ENCODE measurements around the gene PTGES. TPM values are rescaled to one million over a fixed set of nuclear protein-coding genes. Genes with fewer than 3 reads are reported as not detected.
"Not testable (repeated sequence)": the region's sequence is repeated elsewhere in the genome, so short reads cannot be mapped to it uniquely, and the experiment has no call there.

PTGES gene
- total RNA-seq, 1 experiment from 2014 or later: 4.0 TPM

DNA sequence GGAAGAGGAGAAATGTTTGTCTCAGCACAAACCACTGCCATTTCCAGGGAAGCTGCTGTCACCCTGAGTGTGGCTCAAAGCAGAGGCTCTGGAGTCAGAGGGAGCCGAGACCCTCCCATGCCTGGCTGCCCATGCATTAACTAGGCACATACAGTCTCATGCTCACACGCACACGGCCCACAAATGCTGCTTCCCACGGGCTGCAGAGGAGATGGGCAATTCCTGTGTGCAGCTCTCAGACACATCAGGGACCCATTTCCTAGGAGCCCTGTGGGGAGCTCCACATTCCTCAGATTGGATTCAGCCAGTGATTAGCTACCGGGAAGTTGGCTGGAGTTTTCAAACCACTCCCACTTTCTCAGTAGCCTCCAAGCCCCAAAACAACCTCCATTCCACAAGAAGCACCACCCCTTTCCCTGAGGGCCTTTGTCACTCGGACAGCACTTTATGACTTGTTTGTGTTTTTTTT is 9.1 kb upstream of the PTGES start:
- H3K9me3 ChIP-seq: no peaks in the 10 kb centered on the region
- H3K4me1 Mint-ChIP-seq (ENCODE audit: low read depth, unreplicated experiment): peaks cover 19% of the 10 kb centered on the region
- H3K27me3 Mint-ChIP-seq (ENCODE audit: insufficient read depth, unreplicated experiment): no peaks in the 10 kb centered on the region
- peaks cover 21% of the 10 kb centered on the region for H3K4me1 ChIP-seq
- TF ChIP-seq, protein P1, sequence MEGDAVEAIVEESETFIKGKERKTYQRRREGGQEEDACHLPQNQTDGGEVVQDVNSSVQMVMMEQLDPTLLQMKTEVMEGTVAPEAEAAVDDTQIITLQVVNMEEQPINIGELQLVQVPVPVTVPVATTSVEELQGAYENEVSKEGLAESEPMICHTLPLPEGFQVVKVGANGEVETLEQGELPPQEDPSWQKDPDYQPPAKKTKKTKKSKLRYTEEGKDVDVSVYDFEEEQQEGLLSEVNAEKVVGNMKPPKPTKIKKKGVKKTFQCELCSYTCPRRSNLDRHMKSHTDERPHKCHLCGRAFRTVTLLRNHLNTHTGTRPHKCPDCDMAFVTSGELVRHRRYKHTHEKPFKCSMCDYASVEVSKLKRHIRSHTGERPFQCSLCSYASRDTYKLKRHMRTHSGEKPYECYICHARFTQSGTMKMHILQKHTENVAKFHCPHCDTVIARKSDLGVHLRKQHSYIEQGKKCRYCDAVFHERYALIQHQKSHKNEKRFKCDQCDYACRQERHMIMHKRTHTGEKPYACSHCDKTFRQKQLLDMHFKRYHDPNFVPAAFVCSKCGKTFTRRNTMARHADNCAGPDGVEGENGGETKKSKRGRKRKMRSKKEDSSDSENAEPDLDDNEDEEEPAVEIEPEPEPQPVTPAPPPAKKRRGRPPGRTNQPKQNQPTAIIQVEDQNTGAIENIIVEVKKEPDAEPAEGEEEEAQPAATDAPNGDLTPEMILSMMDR (IDR thresholded peaks at IDR 0.05; ENCODE audit: insufficient read depth in 1 of 2, low read depth in 1 of 2, low read length in 1 of 2, severe bottlenecking in 1 of 2, unreplicated experiment in 1 of 2): no peak
- no peak overlapping the region for H3K4me3 Mint-ChIP-seq (ENCODE audit: unreplicated experiment)
- H3K27ac Mint-ChIP-seq (ENCODE audit: unreplicated experiment): peak overlapping the region; percentile 28
- DNase-seq: peak in 1 of 2 experiments; percentile 66
- BruUV-seq (replicated peaks): no TSS peak
- ChIA-PET POLR2A (no interaction called here), CTCF (interaction anchor here (0.5 kb wide), 1 partner anchor 37 kb away, joined by 6 read pairs; no protein-coding TSS in a partner anchor)
- intact Hi-C loops (cut with micrococcal nuclease; ENCODE audit: unreplicated experiment): no loop called here
- H3K4me3 ChIP-seq (ENCODE audit: low read depth, low read length): no peak overlapping the region
- H3K9me3 Mint-ChIP-seq (ENCODE audit: unreplicated experiment): no peaks in the 10 kb centered on the region
- no peaks in the 10 kb centered on the region for H3K27me3 ChIP-seq (replicated peaks; ENCODE audit: control insufficient read depth, insufficient read depth, low read length)
- no peaks in the 10 kb centered on the region for H3K36me3 ChIP-seq (ENCODE audit: control insufficient read depth, insufficient read depth, low read length)
- peaks cover 15% of the 10 kb centered on the region for H3K36me3 Mint-ChIP-seq (ENCODE audit: insufficient read depth, unreplicated experiment)

GRCh38 chr9:129761293-129761900 is 8.6 kb upstream of the PTGES start:
- no peak overlapping the region for H3K4me3 Mint-ChIP-seq (ENCODE audit: unreplicated experiment)
- intact Hi-C loops (cut with micrococcal nuclease; ENCODE audit: unreplicated experiment): no loop called here
- H3K36me3 Mint-ChIP-seq (ENCODE audit: insufficient read depth, unreplicated experiment): peaks cover 15% of the 10 kb centered on the region
- ChIA-PET CTCF (interaction anchor here (0.5 kb wide), 1 partner anchor 37 kb away, joined by 6 read pairs; no protein-coding TSS in a partner anchor), POLR2A (no interaction called here)
- Histone ChIP-seq H3K9me3 (no peaks in the 10 kb centered on the region), H3K4me3 (ENCODE audit: low read depth, low read length) (no peak overlapping the region), H3K4me1 (peaks cover 21% of the 10 kb centered on the region), H3K36me3 (ENCODE audit: control insufficient read depth, insufficient read depth, low read length) (no peaks in the 10 kb centered on the region), H3K27me3 (replicated peaks; ENCODE audit: control insufficient read depth, insufficient read depth, low read length) (no peaks in the 10 kb centered on the region)
- no TSS peak for BruUV-seq (replicated peaks)
- peaks cover 19% of the 10 kb centered on the region for H3K4me1 Mint-ChIP-seq (ENCODE audit: low read depth, unreplicated experiment)
- H3K27ac Mint-ChIP-seq (ENCODE audit: unreplicated experiment): no peak overlapping the region
- no peak for DNase-seq
- no peaks in the 10 kb centered on the region for H3K9me3 Mint-ChIP-seq (ENCODE audit: unreplicated experiment)
- TF ChIP-seq, protein P1 (IDR thresholded peaks at IDR 0.05; ENCODE audit: insufficient read depth in 1 of 2, low read depth in 1 of 2, low read length in 1 of 2, severe bottlenecking in 1 of 2, unreplicated experiment in 1 of 2): no peak
- no peaks in the 10 kb centered on the region for H3K27me3 Mint-ChIP-seq (ENCODE audit: insufficient read depth, unreplicated experiment)

- H3K4me1 Mint-ChIP-seq (ENCODE audit: low read depth, unreplicated experiment): peaks cover 19% of the 10 kb centered on the region
- H3K27me3 ChIP-seq (replicated peaks; ENCODE audit: control insufficient read depth, insufficient read depth, low read length): not testable (repeated sequence)
Observed at GRCh38 chr9:129760784-129761183, 7.9 kb upstream of the PTGES start.

More at GRCh38 chr9:129760784-129761183, 7.9 kb upstream of the PTGES start:
- CTCF ChIA-PET; H3K4me3 Mint-ChIP-seq (ENCODE audit: unreplicated experiment); H3K36me3 ChIP-seq (ENCODE audit: control insufficient read depth, insufficient read depth, low read length); BruUV-seq (replicated peaks); POLR2A ChIA-PET; H3K27ac Mint-ChIP-seq (ENCODE audit: unreplicated experiment); H3K4me3 ChIP-seq (ENCODE audit: low read depth, low read length); intact Hi-C loops (cut with micrococcal nuclease; ENCODE audit: unreplicated experiment); H3K9me3 Mint-ChIP-seq (ENCODE audit: unreplicated experiment); DNase-seq; H3K27me3 Mint-ChIP-seq (ENCODE audit: insufficient read depth, unreplicated experiment); H3K9me3 ChIP-seq: not testable (repeated sequence)
- peaks cover 15% of the 10 kb centered on the region for H3K36me3 Mint-ChIP-seq (ENCODE audit: insufficient read depth, unreplicated experiment)
- H3K4me1 ChIP-seq: peaks cover 21% of the 10 kb centered on the region
